Embryonic facial prominence (tissue), 1 donor: ENCODE data around the gene D2HGDH.
"Not testable (repeated sequence)": the region's sequence is repeated elsewhere in the genome, so short reads cannot be mapped to it uniquely, and the experiment has no call there.

Source experiments
- DNase-seq: peaks from one replicate; pipeline ENCODE4 v3.0.0-alpha.2; 2016; ENCODE audit errors: extremely low spot score

The D2HGDH gene

DNA sequence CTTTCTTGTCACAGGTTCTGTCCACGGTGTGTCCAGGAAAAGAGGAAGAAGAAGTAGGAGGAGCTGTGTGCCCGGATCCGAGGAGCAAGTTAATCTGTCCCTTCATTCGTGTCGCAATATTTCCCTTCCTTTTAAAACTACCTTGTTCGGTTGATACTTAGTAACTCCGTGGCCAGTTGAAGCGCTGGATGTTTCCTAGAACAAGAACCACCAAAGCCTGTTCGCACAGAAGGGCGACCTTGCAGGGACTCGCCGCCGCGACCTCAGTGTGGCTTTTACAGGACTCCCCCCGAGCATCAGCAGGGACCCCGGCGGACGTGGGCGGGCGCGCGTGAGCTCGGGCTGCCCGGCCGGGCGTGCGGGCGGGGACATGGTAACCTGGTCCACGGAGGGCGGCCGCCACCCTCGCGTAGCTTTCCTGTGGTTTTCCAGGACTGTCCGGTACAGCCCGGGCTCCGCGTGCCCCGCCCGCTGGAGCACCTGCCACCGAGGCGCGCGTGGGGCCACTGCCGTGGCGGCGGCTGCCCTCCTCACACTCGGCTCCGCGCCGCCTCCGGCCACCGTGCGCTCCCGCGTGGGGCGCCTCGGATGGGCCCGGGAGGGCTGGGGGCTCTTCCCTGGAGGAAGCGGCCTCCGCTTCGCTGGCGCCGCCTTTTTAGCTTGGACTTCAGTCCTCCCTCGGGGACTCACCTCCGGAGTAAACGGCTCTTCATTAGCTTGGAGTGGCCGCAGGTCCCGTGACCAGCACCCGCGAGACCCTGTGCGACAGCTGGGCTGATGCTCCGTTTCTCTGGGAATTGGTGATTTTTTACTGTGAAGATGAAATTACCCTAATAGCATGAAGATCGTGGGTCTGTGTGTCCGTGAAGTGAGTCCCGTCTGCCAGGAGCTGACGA, 9.2 kb upstream of the D2HGDH start:
- no peak for DNase-seq

DNA sequence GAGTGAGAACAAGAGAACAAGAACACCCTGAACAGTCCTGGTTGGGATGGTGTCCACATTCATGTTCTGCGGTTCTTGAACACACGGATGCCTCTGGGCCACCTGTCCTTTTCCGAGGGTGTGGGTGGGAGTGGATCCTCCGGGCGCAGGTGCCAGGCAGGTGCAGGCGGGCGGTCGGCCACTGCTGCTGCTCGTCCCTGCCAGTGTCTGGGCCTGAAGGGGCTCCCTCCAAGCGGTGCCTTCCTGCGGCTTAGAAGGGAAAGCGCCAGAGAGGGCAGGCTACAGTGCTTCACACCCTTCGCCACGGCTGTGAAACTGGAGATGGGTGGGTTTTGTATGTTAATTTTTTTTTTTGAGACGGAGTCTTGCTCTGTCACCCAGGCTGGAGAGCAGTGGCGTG, 8.0 kb upstream of the D2HGDH start:
- DNase-seq: no peak

DNA sequence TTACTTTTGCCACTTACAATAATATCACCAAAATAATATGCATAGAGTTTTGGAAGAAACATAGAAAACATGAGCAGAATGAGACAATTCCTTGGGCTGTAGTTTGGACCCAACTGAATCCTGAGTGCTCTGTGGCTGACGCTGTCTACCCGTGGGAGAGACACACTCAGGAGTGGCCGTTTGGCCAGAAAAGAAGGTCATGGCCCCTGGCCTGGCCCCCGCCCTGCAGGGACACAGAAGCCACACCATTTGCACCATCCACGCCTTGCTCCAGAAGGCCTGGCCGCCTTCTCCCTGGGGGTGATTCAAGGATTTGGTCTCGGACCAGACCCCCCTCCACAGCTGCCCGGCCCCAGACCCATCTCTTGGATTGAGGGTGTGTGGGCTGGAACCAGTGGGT, 6.4 kb upstream of the D2HGDH start:
- DNase-seq: no peak

DNA sequence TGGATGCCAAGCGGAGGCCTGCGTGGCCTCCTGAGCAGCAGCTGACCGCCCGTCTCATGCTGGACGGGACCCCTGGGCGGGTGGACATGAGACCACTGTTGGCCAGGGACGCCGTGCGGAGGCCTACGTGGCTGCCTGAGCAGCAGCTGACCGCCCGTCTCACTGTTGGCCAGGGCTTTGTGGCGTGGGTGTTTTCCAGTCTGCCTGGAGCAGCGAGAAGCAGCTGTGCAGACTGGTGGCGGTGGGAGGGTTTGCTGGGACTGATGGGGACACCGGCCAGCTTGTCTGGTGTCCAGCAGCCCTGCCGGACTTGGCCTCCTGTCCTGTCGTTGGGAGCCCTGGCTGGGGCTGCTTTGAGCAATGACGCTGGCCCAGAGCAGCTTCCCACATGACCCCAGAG, 5.8 kb upstream of the D2HGDH start:
- no peak for DNase-seq

DNA sequence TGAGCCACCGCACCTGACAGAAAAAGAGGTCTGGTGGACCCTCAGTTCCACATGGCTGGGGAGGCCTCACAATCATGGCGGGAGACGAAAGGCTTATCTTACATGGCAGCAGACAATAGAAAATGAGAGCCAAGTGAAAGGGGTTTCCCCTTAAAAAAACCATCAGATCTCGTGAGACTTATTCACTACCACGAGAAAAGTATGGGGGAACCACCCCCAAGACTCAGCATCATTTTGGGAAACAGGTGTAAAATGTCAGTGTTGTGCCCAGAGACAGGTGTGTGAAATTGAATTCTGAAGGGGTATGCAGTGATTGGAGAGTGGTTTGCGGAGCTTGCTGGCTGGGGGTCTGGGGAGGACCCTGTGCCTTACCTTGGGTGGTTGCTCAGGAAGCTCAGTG, 4.6 kb upstream of the D2HGDH start:
- no peak for DNase-seq

DNA sequence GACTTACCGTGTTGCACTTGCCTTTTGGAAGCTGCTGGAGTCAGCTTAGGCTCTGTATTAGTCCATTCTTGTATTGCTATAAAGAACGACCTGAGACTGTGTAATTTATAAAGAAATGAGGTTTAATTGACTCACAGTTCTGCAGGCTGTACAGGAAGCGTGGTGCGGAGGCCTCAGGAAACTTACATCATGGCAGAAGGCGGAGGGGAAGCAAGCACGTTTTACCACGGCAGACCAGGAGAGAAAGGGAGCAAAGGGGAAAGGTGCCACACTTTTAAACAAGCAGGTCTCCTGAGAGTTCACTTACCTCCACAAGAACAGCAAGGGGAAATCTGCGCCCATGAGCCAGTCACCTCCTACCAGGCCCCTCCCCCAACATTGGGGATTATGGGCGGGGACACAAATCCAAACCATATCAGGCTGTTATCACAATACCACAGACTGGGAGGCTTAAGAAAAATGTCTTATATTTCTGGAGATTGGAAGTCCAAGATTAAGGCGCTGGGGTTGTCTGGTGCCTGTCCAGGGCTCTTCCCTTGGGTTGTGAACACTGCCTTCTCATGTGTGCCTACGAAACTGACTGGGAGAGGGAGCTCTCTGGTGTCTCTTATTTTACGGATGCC, 3.6 kb upstream of the D2HGDH start:
- no peak for DNase-seq

DNA sequence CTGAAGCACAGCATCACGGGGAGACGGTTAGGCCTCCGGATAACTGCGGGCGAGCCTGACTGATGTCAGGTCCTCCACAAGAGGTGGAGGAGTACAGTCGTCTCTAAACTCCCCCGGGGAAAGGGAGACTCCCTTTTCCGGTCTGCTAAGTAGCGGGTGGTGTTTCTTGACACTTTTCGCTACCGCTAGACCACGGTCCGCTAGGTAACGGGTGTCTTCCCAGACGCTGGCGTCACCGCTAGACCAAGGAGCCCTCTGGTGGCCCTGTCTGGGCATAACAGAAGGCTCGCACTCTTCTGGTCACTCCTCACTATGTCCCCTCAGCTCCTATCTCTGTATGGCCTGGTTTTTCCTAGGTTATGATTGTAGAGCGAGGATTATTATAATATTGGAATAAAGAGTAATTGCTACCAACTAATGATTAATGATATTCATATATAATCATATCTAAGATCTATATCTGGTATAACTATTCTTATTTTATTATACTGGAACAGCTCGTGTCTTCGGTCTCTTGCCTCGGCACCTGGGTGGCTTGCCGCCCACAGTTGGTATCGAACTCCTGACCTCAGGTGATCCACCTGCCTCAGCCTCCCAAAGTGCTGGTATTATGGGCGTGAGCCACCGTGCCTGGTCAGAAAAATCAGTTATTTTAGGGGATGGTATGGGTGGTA, 1.8 kb upstream of the D2HGDH start:
- not testable (repeated sequence) for DNase-seq

DNA sequence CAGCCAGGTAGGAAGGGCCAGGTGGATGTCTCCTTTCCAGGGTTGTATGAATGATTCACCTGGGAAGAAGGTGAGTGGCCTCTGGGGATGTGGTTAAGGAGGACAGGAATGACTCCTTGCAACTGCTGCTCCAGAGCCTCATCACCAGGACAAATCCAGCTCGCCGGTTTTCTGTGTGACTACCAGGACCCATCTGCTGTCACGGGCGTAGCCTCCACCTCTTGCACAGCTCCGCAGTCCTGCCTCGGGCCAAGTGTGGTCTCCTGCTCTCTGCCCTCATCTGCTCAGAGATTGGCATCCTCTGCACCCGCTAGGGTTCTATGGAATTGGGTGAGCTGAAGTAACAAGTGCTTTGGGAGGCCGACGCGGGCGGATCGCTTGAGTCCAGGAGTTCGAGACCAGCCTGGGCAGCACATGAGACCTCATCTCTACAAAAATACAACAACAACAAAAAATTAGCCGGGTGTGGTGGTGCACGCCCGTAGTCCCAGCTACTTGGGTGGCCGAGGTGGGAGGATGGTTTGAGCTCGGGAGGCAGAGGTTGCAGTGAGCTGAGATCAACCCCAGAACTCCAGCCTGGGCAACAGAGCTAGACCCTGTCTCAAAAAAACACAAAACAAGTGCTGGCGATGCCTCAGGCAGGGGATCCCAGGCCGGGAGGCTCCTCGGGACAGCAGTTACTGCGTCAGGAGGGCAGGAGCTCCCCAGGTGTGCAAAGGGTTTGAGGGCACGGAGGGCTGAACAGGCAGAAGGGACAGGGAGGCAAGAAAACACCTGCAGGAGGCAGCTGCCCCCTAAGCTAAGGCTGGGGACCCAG, 831 bp upstream of the D2HGDH start:
- no peak for DNase-seq

DNA sequence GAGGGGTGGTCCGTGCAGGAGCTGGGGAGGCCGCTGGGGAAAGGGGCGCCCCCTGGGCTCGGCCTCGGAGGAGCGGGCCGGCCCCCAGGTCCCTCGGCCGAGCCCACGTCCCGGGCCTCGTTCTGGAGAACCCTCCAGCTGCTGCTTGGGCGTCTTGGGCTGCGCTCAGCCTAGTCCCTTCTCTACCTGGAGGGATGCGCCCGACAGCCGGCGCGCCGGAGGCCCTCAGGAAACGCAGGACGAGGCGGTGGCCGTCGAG, 293 bp upstream of the D2HGDH start:
- DNase-seq: no peak

DNA sequence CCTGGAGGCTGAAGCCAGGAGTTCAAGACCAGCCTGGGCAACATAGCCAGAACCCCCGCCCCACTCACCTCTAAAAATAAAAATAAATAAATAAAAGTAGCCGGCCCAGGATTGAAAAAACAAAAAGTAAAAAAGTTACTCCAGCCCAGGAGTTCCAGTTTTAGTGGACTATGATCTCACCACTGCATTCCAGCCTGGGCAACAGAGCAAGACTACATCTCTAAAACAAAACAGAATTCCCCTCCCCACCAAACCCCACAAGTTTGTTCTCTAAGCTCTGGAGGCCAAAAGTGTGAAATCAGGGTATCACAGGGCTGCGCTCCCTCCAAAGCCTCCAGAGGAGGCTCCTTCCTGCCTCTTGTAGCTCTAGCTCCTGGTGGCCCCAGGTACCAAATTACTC, 1.7 kb downstream of the D2HGDH start:
- DNase-seq: no peak

DNA sequence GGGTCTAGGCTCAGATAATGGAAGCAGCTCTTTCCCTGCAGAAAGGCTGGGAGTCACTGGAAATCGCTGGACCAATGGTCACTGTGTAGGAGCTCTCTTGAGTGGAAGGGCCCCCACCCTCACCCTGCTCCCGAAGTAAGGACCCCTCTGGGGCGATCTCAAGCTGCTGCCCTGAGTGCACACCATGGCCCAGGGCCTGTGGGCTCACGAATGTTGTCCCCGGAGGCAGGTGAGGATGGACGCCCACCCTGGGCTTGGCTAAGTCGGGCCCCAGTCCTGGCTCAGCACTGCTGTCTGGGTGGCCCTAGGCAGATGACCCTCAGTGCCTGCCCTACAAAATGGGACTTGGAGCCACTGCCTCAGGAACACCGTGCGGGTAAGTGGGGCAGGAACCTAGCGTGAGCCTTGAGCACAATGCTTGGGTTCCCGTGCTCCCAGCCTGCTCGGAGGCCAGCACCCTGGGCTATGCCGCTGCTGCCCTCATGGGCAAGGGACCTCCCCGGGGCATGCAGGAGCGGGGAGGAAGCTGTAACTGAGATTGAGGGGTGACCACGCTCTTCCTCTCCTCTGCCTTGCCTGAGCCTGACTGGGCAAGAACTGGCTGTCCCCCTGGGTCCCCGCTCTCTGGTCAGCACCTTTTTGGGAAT, 3.7 kb downstream of the D2HGDH start:
- no peak for DNase-seq

DNA sequence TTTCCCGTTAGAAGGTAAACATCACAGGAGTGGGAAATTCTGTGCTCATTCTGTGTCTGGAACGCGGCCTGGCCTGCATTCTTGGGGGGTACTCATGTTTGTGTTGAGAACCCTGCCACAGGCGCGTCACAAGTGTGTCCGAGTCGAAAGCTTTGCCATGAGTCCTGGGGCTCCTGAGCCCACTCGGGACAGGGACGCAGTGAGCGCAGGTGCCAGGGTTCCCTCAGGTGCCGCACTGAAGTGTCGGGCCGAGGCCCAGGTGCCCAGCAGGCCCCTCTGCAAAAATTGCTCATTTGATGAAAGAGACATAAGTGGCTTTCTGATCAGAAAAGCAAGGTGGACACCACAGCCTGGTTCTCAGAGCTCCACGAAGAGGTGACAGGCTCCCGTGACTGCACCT, 4.7 kb downstream of the D2HGDH start:
- no peak for DNase-seq

DNA sequence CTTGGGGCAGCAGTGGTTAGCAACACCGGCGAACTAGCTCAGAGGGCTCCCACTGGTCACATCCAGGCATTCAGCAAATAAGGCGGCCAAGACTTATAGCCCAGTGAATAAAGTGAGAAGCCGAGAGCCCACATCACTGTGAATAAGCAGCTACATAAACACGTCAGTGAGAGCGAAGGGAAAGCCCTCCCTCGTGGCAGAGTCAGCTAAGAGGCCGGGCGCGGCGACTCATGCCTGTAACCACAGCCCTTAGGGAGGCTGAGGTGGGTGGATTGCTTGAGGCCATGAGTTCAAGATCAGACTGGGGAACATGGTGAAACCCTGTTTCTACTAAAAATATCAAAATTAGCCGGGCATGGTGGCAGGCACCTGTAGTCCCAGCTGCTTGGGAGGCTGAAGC, 5.2 kb downstream of the D2HGDH start:
- no peak for DNase-seq

DNA sequence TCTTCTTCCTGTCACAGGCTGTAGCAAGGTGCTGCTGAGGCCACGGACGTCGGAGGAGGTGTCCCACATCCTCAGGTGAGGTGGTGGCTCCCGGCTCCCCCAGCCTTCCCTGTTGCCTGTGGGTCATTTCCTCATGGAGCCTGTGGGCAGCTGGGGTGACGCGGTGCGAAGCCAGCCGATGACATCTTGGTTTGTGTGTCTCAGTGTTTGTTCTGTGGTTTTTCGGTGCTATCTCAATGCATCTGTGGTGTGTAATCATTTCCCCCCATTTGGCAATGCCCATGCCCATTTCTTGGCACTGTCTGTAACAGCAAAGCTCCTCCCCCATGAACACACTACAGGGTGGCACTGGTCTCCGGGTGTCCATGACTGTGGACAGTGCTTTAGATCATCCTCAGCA, 6.6 kb downstream of the D2HGDH start:
- no peak for DNase-seq

DNA sequence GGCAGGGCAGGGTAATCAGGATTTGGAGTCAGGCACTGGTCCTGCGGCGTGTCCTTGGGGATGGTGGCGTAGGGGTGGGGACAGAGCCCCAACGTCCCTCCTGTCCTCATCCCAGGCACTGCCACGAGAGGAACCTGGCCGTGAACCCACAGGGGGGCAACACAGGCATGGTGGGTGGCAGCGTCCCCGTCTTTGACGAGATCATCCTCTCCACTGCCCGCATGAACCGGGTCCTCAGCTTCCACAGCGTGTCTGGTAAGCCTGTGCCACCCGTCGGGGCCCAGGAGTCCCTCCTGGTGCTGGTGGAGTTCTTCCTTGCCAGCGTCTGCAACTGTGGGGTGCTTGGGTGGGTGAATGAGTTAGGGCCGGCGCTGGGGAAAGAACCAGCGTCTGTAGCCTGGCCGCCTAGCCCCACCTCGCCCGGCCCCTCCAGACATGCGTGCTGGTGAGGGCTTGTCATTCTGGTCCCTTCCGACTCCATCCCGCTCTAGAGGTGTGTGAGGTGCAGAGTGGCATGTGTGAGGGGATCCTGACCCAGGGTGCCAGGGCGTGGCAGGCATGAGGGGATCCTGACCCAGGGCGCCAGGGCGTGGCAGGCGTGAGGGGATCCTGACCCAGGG, 8.0 kb downstream of the D2HGDH start:
- DNase-seq: no peak

DNA sequence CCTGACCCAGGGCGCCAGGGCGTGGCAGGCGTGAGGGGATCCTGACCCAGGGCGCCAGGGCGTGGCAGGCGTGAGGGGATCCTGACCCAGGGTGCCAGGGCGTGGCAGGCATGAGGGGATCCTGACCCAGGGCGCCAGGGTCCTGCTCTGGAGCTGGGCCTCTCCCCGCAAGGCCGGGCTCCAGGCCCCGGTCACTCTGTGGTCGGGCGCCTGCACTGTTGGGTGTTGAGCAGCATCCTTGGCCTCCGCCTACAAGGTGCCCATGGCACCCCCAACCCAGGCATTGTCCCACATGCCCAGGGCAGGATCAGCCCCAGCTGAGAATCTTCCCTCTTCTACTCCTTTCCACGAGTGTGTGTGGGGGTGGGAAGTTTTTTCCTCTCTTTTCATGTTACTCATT, 8.6 kb downstream of the D2HGDH start:
- not testable (repeated sequence) for DNase-seq

DNA sequence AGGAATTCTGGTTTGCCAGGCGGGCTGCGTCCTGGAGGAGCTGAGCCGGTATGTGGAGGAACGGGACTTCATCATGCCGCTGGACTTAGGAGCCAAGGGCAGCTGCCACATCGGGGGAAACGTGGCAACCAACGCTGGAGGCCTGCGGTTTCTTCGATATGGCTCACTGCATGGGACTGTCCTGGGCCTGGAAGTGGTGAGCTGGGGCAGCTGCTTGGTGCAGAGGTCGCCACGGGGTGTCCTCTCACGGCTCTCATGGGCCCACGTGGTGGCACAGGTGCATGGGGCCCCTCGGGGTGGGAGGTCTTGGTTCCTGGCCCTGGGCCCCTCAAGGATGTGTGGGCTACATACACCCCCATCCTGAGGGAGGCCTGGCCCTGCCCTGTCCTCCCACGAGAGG, 9.2 kb downstream of the D2HGDH start:
- DNase-seq: no peak

DNA sequence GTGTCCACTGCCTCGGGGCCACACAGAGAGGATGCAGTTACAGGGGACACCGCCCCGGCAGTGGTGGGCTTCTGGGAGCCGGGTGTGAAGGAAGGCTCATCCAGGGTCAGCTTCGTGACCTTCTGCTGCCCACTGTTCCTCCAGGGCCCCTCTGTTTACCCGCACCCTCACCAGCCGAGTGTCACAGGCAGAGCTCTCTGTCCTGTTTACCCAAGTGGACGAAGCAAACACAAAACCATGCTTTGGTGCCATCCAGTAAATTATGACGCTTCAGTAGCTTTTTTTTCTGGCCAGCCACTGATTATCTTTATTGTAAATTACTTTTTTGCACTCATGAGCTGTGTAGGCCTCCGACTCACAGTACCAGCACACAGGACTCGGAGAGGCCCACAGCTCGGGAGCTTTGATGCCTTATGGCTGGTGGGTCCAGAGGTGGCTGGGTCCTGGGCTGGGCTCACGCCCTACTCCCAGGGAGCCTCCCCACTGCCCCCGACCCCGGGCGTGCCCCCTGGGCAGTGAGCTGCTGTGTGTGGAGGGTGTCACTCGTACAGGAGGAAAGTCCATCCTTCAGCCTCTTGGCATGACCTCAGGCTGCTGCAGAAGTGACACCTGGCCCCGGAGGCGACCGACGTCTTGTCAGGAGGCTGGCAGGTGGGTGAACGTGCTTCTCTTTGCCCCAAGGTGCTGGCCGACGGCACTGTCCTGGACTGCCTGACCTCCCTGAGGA, 9.8 kb downstream of the D2HGDH start:
- DNase-seq: no peak

DNA sequence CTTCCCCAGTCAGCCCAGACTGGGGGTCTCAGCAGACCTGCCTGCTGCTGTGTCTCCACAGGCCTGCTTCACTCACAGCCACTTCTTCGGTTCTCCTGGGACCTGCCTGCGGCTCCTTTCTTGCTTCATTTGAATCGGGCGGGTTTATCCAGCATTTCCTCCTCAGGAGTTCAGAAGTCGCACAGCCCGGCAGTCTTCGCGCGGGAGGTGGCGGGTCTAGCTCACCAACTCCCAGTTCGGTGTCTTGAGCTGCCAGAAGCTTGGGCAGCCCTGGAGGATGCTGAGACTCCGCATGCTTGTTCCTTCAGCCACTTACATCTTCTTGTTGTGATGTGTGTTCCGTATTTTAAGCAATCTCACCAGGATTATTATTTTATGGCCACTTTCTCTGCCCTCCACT, 10.8 kb downstream of the D2HGDH start:
- DNase-seq: no peak

DNA sequence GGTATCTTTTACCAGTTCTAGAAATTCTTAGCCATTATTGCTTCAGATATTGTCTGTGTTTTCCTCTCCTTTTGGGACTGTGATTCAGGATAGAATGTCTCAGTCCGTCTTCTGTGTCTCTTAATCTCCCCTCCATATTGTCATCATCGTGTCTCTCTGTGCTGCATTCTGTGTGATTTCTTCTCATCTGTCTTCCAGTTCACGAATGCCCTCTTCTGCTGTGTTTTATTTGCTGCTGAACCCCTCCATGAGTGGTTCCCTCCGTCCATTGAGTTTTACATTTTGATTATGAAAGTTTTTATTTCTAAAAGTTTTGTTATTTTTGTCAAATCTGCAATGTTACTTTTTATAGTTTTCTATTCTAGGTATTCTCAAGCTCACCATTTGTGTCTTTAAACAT, 11.7 kb downstream of the D2HGDH start:
- no peak for DNase-seq
